HG03064 (cell line): ENCODE data around the gene CCDC17.
"Not testable (repeated sequence)": the region's sequence is repeated elsewhere in the genome, so short reads cannot be mapped to it uniquely, and the experiment has no call there.

ENCODE experiments used
- ATAC-seq: cut with Tn5 transposase; IDR thresholded peaks from one replicate; pipeline ENCODE4 v1.9.1; 2021; ENCODE audit warnings: low read depth; ENCODE audit not compliant: unreplicated experiment

Gene CCDC17

DNA sequence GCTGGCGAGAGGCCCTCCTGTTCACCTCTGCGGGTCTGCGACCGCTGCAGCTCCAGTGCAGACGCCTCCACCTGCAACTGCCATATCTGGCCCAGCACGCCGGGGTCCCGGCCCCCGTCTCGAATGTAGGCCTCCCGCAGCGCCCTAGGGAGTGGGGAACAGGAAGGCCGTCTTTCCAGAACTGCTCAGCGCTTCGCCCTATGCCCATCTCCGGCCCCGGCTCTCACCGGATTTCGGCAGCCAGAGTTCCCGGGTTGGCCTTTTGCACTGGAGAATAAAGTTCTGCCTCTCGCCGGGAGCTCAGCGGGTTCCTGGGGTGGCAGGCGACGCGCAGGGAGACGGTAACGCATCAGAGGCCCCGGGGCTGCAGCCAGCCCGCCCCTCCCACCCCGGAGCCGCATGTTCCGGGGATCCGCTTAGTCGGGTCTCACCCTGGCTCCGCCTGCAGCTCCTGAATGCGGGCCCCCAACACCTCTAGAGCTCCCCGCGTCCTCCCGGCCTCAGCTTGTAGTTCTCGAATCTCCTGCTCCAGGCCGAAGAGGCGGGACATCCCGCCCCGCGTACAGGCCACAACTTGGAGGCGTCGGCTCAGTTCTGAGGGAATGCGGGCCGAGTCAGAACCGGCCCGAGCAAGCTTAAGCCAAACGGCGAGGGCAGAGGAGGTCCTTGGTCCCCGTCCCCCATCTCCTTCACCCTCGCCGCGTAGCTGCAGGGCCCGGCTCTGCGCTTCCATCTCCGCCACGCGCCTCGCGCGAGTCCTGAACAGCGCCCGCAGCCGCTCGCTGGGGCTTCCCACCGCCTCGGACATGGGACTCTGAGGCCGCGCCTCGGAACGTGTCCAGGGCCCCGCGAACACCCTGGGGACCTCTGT, 1.1 kb downstream of the CCDC17 start:
- ATAC-seq: no peak

DNA sequence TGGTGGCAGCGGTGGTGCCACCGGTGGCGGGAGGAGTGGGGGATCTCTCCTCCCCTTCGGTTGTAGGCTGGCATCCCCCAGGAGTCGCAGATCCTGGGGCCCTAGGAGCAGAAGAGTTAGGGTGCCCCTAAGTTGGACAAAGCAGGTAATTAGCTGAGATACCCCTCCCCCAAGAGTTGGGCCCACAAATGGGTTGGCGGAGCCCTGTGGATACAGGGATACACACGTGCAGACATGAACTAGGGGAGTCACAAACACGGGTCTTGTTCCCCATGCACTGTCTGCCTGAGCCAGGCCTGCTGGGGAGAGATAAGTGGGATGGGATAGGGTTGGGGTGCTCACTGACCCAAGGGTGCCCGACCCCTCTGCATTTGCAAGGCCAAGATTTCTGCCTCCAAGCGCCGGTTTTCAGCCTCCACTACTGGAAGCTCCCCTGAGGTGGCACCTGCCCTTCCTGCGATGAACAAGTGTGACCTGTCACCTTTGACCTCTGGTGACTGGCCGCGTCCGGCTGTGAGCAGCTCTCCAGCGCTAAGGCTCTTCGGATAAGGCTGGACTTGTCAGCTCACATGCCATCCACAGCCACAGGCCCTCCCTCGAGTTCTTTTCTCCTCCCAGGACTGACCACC, 1.8 kb downstream of the CCDC17 start:
- no peak for ATAC-seq

DNA sequence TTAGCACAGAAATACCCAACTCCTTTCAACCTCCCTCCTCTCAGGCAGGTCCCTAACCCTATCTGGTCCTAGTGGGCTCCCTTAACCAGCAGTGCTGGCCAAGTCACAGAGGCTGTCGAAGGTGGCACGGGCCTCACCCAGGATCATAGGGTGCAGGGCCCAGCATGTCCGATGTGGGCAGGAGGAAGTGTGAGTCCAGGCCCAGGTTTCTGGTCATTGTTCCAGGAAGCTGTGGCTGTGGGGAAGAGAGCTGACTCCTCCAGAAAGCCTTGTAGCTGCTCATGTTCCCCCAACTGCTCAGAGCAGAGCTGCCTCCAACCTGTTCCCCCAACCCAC, 2.4 kb downstream of the CCDC17 start:
- no peak for ATAC-seq

DNA sequence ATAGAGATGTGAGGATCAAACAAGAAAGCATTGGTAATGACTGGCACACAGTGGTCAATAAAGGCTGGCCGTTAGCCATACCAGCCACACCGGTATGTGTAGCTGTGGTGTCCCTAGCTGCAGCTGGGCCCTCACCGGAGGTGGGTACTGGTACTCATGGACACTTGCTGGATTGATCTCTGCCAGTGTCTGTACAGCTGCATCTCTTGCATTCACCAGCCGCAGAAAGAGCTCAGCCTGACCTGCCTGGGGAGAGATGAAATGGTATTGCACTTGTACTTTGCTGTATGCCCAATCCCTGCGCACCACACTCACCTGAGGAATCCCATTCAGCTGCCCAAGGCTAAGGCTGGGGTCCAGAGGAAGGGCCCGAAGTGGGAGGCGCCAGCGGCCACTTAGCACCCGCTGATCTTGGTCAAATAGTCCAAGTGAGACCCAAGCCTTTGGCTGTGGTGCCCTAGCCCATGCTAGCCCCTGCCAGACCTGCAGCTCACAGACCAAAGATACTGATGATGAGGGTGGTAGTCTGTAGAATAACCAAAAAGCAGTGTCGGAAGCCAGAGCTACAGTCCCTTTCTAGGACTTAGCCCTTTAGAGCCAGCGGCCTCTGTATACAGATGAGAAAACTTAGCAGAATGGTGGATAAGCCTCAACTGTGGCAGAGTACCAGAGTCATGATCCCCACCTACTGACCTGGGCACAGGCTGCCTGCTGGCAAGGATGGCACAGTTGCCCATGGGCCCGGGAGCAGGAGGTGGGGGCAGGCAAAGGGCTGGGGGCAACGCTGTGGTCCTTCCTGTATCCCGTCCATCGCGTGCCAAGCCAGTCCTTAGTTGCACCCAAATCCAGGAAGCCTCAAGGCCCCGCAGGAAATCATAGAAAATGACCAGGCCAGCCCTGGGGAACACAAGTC, 3.0 kb downstream of the CCDC17 start:
- ATAC-seq: no peak

DNA sequence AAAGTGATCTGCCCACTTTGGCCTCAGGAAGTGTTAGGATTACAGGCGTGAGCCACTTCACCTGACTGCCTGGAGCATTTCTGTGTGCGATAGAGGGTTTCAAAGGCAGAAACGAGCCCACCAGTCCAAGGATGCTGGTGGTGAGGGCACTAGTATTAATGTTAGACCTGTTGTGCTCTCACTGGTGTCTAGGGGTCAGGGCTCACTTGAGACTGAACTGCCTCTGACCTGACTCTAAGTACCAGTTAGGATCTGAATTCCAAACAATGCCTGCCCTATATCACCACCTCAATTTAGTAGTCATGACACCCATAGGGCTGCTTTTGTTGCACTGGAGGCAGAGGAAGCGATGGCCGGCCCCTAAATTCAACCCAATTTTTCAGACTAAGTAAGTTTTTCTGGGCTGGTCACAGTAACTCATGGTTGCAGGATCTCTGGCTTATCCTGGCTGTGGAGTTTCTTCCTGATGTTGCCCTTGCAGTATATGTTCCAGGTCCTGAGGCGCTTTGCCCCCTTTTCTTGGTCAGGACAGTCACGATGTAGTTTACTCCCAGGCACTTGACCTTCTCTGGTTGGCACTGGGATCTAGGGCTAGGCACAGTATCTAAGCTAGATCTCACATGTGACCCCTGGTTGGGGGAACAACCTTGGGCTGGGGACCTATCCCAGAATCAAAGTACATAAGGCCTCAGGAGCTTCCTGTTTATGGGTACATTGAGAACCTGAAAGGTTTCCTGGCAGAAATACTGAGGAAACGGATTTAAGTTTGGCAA, 4.5 kb downstream of the CCDC17 start:
- ATAC-seq: no peak

DNA sequence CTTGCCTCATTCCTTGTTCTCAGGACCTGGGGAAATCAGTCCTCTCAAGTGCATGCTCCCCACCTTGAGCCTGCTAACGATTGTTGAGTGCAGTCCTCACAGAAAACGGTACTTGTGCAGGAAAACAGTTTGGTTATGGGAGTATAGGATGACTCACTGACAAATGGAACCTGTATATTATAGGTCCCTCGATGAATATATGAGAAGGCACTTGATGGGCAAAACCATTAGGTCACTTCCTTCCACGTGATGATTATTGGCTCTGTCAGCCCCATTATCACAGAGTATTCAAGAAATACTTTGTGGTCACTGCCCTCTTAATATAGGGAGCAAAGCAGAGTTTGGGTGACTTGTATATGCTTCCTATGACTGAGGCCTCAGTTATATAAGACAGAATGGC, 6.2 kb downstream of the CCDC17 start:
- ATAC-seq: no peak

DNA sequence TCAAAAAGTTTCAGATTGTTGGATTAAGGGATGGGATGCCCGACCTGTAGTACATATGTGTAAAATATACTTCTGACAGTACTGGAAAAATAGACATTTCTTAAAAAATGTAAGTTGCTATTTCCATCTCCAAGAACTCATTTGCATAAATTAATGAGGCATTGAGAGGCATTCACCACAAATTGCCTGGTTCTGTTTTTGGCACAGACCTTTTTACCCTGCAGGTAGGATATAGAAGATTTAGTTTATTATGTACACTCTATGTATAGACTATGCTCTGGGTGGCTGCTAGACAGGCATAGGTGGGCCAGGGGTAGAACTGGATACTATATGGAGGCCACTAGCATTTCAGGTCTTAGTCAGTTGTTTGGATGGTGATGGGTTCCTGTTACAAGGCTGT, 8.0 kb downstream of the CCDC17 start:
- ATAC-seq: no peak

DNA sequence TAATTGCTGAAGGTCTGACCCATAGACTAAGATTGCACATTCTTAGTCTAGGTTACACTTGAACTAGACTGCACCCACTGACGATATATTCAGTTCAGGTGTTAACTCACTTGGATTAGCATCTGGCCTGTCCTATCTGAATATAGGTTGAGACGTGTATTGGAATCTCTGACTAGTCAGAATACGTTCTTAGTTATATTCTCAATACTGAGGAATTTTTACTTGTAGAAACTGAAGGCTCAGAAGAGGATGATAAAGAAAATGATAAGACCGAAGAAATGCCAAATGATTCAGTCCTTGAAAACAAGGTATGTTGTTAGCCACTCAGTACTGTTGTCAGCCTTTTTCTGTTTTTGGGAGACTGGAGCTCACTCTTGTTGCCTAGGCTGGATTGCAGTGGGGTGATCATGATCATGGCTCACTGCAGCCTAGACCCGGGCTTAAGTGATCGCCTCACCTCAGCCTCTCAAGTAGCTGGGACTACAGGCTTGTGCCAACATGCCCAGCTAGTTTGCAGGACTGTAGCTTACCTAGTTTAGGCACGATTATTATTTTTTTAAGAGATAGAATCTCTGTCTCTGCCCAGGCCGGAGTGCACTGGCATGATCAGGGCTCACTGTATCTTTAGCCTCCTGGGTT, 10.8 kb downstream of the CCDC17 start:
- no peak for ATAC-seq

DNA sequence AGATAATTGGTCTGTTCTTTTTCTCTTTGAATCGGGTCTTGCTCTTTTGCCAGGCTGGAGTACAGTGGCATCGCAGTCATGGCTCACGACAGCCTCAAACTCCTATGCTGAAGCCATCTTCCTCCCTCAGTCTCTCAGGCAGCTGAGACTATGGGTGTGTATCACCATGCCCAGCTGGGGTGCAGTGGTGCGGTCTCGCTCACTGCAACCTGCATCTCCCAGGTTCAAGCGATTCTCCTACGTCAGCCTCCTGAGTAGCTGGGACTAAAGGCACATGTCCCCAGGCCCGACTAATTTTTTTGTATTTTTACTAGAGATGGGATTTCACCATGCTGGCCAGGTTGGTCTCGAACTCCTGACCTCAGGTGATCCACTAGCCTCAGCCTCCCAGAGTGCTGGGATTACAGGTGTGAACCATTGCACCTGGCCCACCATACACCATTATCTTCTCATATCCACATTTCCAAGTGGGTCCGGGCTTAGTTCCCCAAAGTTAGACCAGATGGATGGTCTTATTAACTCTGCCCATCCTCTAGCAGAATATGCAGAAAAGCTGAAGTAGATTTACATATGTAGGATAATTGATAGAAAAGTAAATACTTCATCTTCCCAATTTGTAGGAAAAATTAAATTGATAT, 13.1 kb downstream of the CCDC17 start:
- no peak for ATAC-seq

DNA sequence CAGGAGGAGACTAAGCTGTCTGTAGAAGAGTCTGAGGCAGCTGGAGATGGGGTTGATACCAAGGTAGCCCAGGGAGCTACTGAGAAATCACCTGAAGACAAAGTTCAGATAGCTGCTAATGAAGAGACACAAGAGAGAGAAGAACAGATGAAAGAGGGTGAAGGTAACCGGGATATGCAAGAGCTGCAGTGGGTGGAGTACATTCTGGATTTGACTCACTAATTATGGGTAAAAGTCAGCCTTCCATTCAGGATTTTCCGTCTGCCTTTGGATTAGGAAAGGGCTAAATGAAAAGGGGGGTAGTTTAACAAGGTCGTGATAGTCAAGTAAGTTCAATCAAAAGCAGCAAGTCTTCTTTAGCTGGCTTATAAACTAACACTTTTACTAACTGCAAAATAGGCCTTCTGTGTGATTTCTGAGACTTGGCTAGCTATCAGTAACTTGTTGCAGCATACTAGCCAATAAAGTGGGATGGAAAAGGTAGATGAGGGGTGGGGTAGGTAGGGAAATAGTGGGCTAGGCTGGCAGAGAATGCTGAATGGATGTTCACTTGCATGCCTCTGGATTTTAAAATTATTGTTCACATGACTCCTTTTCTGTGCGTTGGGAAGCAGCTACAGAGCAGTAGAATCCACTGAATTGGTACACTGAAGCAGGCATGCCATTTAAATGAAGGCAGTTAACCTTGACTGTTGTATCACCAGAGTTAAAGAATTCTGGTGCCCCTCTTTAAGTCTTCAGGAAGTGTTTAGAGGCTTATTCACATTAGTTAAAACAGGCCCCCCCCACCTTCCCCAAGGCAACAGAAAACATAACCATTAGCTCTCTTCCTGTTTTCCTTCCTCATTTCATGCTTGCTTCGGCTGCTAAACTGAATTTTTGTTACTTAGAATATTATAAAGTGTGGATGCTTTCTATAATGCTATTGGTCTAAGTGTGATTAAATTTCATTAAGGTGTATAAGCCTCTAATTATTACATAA, 15.4 kb downstream of the CCDC17 start:
- no peak for ATAC-seq

DNA sequence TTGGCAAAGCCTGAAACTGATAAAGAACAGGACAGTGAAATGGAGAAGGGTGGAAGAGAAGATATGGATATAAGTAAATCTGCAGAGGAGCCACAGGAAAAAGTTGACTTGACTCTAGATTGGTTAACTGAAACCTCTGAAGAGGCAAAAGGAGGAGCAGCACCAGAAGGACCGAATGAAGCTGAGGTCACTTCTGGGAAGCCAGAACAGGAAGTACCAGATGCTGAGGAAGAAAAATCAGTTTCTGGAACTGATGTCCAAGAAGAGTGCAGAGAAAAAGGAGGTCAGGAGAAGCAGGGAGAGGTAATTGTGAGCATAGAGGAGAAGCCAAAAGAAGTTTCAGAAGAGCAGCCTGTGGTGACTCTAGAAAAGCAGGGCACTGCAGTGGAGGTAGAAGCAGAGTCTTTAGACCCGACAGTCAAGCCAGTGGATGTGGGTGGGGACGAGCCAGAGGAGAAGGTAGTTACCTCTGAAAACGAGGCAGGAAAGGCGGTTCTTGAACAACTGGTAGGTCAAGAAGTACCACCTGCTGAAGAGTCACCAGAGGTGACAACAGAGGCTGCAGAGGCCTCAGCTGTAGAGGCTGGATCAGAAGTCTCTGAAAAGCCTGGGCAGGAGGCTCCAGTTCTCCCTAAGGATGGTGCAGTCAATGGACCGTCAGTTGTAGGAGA, 16.3 kb downstream of the CCDC17 start:
- ATAC-seq: no peak

DNA sequence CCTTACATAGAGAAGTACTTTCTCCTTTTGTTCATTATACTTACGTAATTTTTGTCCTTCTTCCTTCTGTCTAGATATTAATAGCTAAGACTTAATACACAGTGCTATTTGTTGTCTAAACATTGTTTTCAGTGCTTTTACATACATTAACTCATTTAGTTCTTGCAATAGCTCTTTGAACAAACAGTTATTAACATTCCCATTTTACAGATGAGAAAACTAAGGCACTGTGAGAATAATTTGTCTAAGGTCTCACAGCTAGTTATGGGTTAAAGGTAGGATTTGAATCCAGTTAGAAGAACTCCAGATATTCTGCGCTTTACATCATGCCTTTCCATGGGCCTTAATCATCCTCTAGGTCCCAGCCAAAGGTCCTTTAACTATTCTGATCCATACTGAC, 19.6 kb downstream of the CCDC17 start:
- ATAC-seq: no peak

DNA sequence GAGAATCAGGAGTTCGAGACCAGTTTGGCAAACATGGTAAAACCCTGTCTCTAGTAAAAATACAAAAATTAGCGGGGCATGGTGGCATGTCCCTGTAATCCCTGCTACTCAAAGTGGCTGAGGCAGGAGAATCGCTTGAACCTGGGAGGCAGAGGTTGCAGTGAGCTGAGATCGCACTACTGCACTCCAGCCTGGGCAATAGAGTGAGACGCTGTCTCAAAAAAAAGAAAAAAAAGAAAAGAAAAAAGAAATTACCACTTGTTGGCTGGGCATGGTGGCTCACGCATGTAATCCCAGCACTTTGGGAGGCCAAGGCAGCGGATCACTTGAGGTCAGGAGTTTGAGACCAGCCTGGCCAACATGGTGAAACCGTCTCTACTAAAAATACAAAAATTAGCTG, 27.1 kb downstream of the CCDC17 start:
- not testable (repeated sequence) for ATAC-seq

DNA sequence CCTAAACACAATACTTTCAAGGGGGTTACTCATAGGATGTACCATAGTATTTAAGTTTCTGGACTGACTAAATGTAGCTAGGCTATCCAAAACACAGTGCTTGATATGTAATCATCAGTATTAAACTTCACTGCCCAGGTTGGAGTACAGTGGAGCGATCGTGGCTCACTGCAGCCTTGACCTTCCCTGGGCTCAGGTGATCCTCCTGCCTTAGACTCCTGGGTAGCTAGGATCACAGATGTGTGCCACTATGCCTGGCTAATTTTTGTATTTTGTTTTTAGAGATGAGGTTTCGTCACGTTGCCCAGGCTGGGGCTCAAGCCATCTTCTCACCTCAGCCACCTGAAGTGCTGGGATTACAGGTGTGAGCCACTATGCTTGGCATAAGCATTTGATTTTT, 29.4 kb downstream of the CCDC17 start:
- ATAC-seq: no peak

DNA sequence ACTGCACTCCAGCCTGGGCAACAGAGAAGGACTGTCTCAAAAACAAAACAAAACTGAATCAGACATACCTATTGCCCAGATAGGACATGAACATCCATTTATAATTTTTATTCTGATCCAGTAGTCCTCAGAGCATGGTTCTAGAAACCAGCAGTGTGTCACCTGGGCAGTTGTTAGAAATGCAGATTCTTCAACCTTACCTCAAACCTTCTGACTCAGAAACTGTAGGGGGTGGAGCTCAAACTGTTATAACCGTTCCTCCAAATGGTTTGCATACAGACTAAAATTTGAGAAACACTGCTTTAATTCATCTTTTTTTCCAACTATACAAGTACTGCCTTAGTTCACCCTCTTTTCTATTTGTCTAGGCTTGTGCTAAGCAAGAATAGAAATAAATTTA, 34.0 kb downstream of the CCDC17 start:
- ATAC-seq: no peak

DNA sequence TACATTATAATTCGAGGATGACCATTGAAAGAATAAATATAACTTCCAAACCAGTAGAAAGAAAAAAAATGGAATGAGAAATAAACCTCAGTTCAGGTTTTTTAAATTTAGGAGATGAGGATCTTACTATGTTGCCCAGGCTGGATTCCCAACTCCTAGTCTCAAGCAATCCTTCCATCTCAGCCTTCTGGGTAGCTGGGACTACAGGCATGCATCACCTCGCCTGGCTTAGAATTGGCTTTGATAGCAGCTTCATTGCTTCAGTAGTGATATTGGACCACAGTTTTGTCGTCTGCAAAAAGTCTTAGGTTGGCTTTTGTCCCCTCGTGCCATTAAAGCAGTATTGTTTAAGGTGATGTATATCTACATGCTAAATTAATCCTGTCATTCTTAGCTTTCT, 37.1 kb downstream of the CCDC17 start:
- ATAC-seq: no peak

DNA sequence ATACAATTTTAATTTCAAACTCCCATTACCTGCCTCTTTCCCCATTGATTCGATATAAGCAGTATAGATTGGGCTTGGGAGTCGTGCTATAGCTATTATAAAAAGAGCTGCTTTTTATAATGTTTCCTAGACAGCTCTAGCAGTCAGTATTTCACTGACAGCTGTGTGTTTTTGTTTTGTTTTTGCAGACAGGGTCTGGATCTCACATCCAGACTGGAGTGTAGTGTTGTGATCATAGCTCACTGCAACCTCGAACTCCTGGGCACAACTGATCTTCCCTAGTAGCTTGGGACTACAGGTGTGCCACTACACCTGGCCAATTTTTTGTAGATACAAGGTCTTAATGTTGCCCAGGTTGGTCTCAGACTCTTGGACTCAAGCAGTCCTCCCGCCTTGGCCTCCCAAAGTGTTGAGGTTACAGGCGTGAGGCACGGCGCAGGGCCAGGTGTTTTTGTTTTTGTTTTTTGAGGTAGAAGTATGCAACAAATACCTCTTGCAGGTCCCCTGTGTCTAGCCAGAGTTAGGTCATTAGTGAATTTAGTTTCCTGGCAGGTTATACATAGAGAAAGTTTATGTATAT, 38.3 kb downstream of the CCDC17 start:
- ATAC-seq: no peak

DNA sequence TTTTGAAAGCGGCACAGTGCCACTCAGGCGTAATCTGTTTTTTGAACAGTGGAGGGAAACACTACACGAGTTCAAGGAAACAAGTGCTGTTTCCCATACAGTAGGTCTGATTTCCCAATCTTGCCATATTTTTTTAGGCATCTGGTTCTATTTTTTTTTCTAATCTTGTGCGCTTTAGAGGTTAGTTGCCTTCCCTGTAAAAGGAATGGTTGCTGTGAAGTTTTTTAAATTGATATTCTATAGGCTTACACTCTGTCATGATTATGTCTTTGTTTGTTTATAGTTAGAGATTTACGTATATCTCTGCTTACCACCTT, 38.8 kb downstream of the CCDC17 start:
- no peak for ATAC-seq
